Mesendoderm (in vitro differentiated cells): Measurements from ENCODE around the gene SLC2A14.
"Not testable (repeated sequence)": the region's sequence is repeated elsewhere in the genome, so short reads cannot be mapped to it uniquely, and the experiment has no call there.

Source experiments
- DNase-seq: peaks from one replicate; pipeline ENCODE4 v3.0.0; 2013
- H2AK5ac ChIP-seq: 2 replicates; pipeline ENCODE4 v1.6.1; 2013; ENCODE audit warnings: low read length, inconsistent platforms
- H2BK120ac ChIP-seq: 2 replicates; pipeline ENCODE4 v1.6.1; 2013; ENCODE audit warnings: low read depth, mild to moderate bottlenecking, low read length, moderate library complexity, mixed read lengths
- H2BK15ac ChIP-seq: replicated peaks from 2 replicates; pipeline ENCODE4 v1.6.1; 2013; ENCODE audit warnings: low read depth, mild to moderate bottlenecking, moderate library complexity
- H2BK5ac ChIP-seq: 2 replicates; pipeline ENCODE4 v1.6.1; 2013; ENCODE audit warnings: low read length, inconsistent platforms
- H3K18ac ChIP-seq: 2 replicates; pipeline ENCODE4 v1.6.1; 2013; ENCODE audit warnings: mild to moderate bottlenecking, low read length, mixed read lengths
- H3K23ac ChIP-seq: one replicate; pipeline ENCODE4 v1.6.1; 2013; ENCODE audit warnings: low read length
- H3K27ac ChIP-seq: 2 replicates; pipeline ENCODE4 v1.5.1; 2013; ENCODE audit warnings: low read depth, mild to moderate bottlenecking, inconsistent platforms, low read length, moderate library complexity
- H3K27me3 ChIP-seq: 2 replicates; pipeline ENCODE4 v1.6.1; 2013; ENCODE audit warnings: low read length, control low read depth, mild to moderate bottlenecking, inconsistent platforms; ENCODE audit not compliant: insufficient read depth, poor library complexity
- H3K36me3 ChIP-seq: 2 replicates; pipeline ENCODE4 v1.6.1; 2013; ENCODE audit warnings: low read length, inconsistent platforms; ENCODE audit not compliant: control insufficient read depth, insufficient read depth
- H3K4ac ChIP-seq: one replicate; pipeline ENCODE4 v1.6.1; 2013; ENCODE audit warnings: low read depth, mild to moderate bottlenecking, low read length, moderate library complexity
- H3K4me1 ChIP-seq: 2 replicates; pipeline ENCODE4 v1.6.1; 2013; ENCODE audit warnings: low read depth, low read length, inconsistent platforms; ENCODE audit not compliant: control insufficient read depth
- H3K4me2 ChIP-seq: 2 replicates; pipeline ENCODE4 v1.6.1; 2013; ENCODE audit warnings: low read length
- H3K4me3 ChIP-seq: 2 replicates; pipeline ENCODE4 v1.5.1; 2013; ENCODE audit warnings: mild to moderate bottlenecking, low read length
- H3K56ac ChIP-seq: one replicate; pipeline ENCODE4 v1.6.1; 2013; ENCODE audit warnings: low read length
- H3K79me1 ChIP-seq: 2 replicates; pipeline ENCODE4 v1.6.1; 2013; ENCODE audit warnings: low read length, inconsistent platforms
- H3K79me2 ChIP-seq: 2 replicates; pipeline ENCODE4 v1.6.1; 2013; ENCODE audit warnings: mild to moderate bottlenecking, low read length; ENCODE audit not compliant: control insufficient read depth, insufficient read depth
- H3K9ac ChIP-seq: 2 replicates; pipeline ENCODE4 v1.6.1; 2013; ENCODE audit warnings: low read length, inconsistent platforms
- H4K5ac ChIP-seq: one replicate; pipeline ENCODE4 v1.6.1; 2013; ENCODE audit warnings: low read length
- H4K8ac ChIP-seq: one replicate; pipeline ENCODE4 v1.6.1; 2013; ENCODE audit warnings: low read depth, mild to moderate bottlenecking, control low read depth, low read length, moderate library complexity
- WGBS: extraction: QIAGEN DNeasy Blood & Tissue Kit; methylation state at CpG from one replicate; pipeline ENCODE4 v1.1.7; 2013; ENCODE audit warnings: low lambda C conversion rate, missing lambda C conversion rate; ENCODE audit not compliant: insufficient coverage; ENCODE audit errors: extremely low coverage; 5-methylcytosine and 5-hydroxymethylcytosine counted together

SLC2A14 gene

GRCh38 chr12:7837366-7837765, 35.3 kb downstream of the SLC2A14 start:
- no peak overlapping the region for H3K4me3 ChIP-seq
- no peak overlapping the region for H3K4ac ChIP-seq
- no peak overlapping the region for H2BK15ac ChIP-seq
- no peaks in the 10 kb centered on the region for H3K4me1 ChIP-seq
- no peak overlapping the region for H3K56ac ChIP-seq
- H3K23ac ChIP-seq, result no peak overlapping the region
- H3K79me1 ChIP-seq, result no peaks in the 10 kb centered on the region
- no peak overlapping the region for H3K18ac ChIP-seq
- H2BK120ac ChIP-seq, result no peak overlapping the region
- H3K4me2 ChIP-seq, result no peak overlapping the region
- no CpG with 5 or more reads among the region's 6 CpGs for WGBS
- H3K36me3 ChIP-seq, result no peaks in the 10 kb centered on the region
- DNase-seq, result no peak
- H4K8ac ChIP-seq, result no peak overlapping the region
- no peaks in the 10 kb centered on the region for H3K27me3 ChIP-seq
- H2BK5ac ChIP-seq, result no peak overlapping the region
- no peak overlapping the region for H3K27ac ChIP-seq
- no peak overlapping the region for H2AK5ac ChIP-seq
- no peak overlapping the region for H3K9ac ChIP-seq
- H4K5ac ChIP-seq, result no peak overlapping the region
- no peaks in the 10 kb centered on the region for H3K79me2 ChIP-seq

GRCh38 chr12:7835766-7836165, 36.9 kb downstream of the SLC2A14 start:
- Histone ChIP-seq H4K5ac (no peak overlapping the region), H3K4ac (no peak overlapping the region), H3K4me1 (no peaks in the 10 kb centered on the region), H3K56ac (peak overlapping the region; percentile 37), H2BK120ac (no peak overlapping the region), H3K18ac (no peak overlapping the region), H2AK5ac (no peak overlapping the region), H2BK5ac (no peak overlapping the region), H3K79me1 (no peaks in the 10 kb centered on the region), H4K8ac (no peak overlapping the region), H3K79me2 (no peaks in the 10 kb centered on the region), H3K9ac (no peak overlapping the region), H3K27ac (no peak overlapping the region), H2BK15ac (no peak overlapping the region), H3K4me2 (no peak overlapping the region), H3K27me3 (no peaks in the 10 kb centered on the region), H3K36me3 (no peaks in the 10 kb centered on the region), H3K23ac (no peak overlapping the region), H3K4me3 (no peak overlapping the region)
- no CpG with 5 or more reads among the region's 5 CpGs for WGBS
- DNase-seq, result no peak

GRCh38 chr12:7835116-7835515, 37.6 kb downstream of the SLC2A14 start:
- H3K27me3 ChIP-seq, result no peaks in the 10 kb centered on the region
- H4K8ac ChIP-seq, result no peak overlapping the region
- no peak overlapping the region for H3K4ac ChIP-seq
- H3K79me2 ChIP-seq, result no peaks in the 10 kb centered on the region
- H4K5ac ChIP-seq, result no peak overlapping the region
- no peaks in the 10 kb centered on the region for H3K4me1 ChIP-seq
- no peak overlapping the region for H2BK5ac ChIP-seq
- H2BK15ac ChIP-seq, result no peak overlapping the region
- H3K79me1 ChIP-seq, result no peaks in the 10 kb centered on the region
- no peak overlapping the region for H2BK120ac ChIP-seq
- H3K56ac ChIP-seq, result no peak overlapping the region
- H3K4me2 ChIP-seq, result no peak overlapping the region
- no CpG with 5 or more reads among the region's 9 CpGs for WGBS
- no peak overlapping the region for H3K9ac ChIP-seq
- no peak overlapping the region for H3K4me3 ChIP-seq
- H2AK5ac ChIP-seq, result no peak overlapping the region
- DNase-seq, result no peak
- no peaks in the 10 kb centered on the region for H3K36me3 ChIP-seq
- H3K23ac ChIP-seq, result no peak overlapping the region
- no peak overlapping the region for H3K18ac ChIP-seq
- H3K27ac ChIP-seq, result no peak overlapping the region

GRCh38 chr12:7834701-7835100, 38.0 kb downstream of the SLC2A14 start:
- H2BK120ac ChIP-seq, result no peak overlapping the region
- no peak overlapping the region for H2BK15ac ChIP-seq
- no CpG with 5 or more reads among the region's 1 CpG for WGBS
- H2BK5ac ChIP-seq, result no peak overlapping the region
- H3K56ac ChIP-seq, result no peak overlapping the region
- no peak overlapping the region for H3K4me3 ChIP-seq
- no peaks in the 10 kb centered on the region for H3K79me1 ChIP-seq
- H4K8ac ChIP-seq, result no peak overlapping the region
- H3K23ac ChIP-seq, result no peak overlapping the region
- no peak overlapping the region for H3K4ac ChIP-seq
- H3K9ac ChIP-seq, result no peak overlapping the region
- no peak for DNase-seq
- no peaks in the 10 kb centered on the region for H3K79me2 ChIP-seq
- H4K5ac ChIP-seq, result no peak overlapping the region
- no peaks in the 10 kb centered on the region for H3K4me1 ChIP-seq
- no peak overlapping the region for H3K4me2 ChIP-seq
- no peaks in the 10 kb centered on the region for H3K36me3 ChIP-seq
- no peak overlapping the region for H2AK5ac ChIP-seq
- no peak overlapping the region for H3K27ac ChIP-seq
- H3K27me3 ChIP-seq, result no peaks in the 10 kb centered on the region
- no peak overlapping the region for H3K18ac ChIP-seq

GRCh38 chr12:7833831-7834230, 38.9 kb downstream of the SLC2A14 start:
- Histone ChIP-seq H3K56ac (no peak overlapping the region), H3K4me2 (no peak overlapping the region), H2BK120ac (no peak overlapping the region), H3K18ac (peak overlapping the region; percentile 86), H3K9ac (no peak overlapping the region), H2AK5ac (no peak overlapping the region), H3K4ac (peak overlapping the region; percentile 86), H3K4me1 (no peaks in the 10 kb centered on the region), H3K27ac (no peak overlapping the region), H3K4me3 (no peak overlapping the region), H3K27me3 (no peaks in the 10 kb centered on the region), H4K5ac (no peak overlapping the region), H3K36me3 (no peaks in the 10 kb centered on the region), H4K8ac (no peak overlapping the region), H2BK15ac (peak overlapping the region; percentile 58), H3K79me2 (no peaks in the 10 kb centered on the region), H2BK5ac (no peak overlapping the region), H3K79me1 (no peaks in the 10 kb centered on the region), H3K23ac (no peak overlapping the region)
- no CpG with 5 or more reads among the region's 4 CpGs for WGBS
- peak; percentile 46 for DNase-seq

- not testable (repeated sequence) for H3K79me1 ChIP-seq, H3K56ac ChIP-seq, DNase-seq, H2BK5ac ChIP-seq, H2BK15ac ChIP-seq, H3K9ac ChIP-seq, H3K36me3 ChIP-seq, H2BK120ac ChIP-seq, H3K23ac ChIP-seq, H3K4me1 ChIP-seq, H4K8ac ChIP-seq, H3K4me2 ChIP-seq, H3K27me3 ChIP-seq, H2AK5ac ChIP-seq, H4K5ac ChIP-seq, H3K27ac ChIP-seq, H3K4me3 ChIP-seq, H3K79me2 ChIP-seq
- peak overlapping the region; percentile 46 for H3K4ac ChIP-seq
- peak overlapping the region; percentile 86 for H3K18ac ChIP-seq
- no CpG with 5 or more reads among the region's 6 CpGs for WGBS
These were observed 39.5 kb downstream of the SLC2A14 start for GRCh38 chr12:7833201-7833600.
